ENCODE data around the gene CCDC87. TPM values are rescaled to one million over a fixed set of nuclear protein-coding genes. Genes with fewer than 3 reads are reported as not detected.

The CCDC87 gene
- total RNA-seq, 4 donors from 2014 or later = 0.27 to 1.2 (median 1.1) TPM

DNA sequence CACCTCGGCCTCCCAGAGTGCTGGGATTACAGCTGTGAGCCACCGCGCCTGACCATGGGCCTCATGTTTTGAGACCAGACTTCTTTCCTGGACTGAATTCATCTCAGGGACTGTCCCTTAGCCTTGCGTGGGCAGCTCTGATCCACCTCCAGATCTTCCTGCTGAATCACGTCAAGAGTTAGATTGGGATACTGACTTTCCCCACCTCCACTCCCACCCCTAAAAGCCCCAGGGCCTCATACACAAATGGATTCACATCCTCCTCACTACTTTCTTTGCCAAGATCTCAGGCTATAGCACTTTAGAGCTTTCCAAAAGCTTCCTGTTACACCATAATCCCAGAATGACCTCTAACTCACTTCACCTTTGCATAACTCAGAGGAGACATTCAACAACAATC, 12.1 kb downstream of the CCDC87 start:
- Histone ChIP-seq H3K4me3 (no peak overlapping the region), H3K27me3 (no peaks in the 10 kb centered on the region), H3K9me3 (peaks cover 0 to 11% (median 0%) of the 10 kb centered on the region in 3 donors), H3K36me3 (no peaks in the 10 kb centered on the region), H3K4me1 (peaks cover 0 to 8% (median 0%) of the 10 kb centered on the region in 3 donors), H3K27ac (no peak overlapping the region)
- 44 to 60% methylated on average over 2 to 3 of the region's 5 CpGs for WGBS, 2 donors (ENCODE audit: low coverage in 1 of 2)
- ATAC-seq = no peak
- TF ChIP-seq POLR2AphosphoS5 (IDR thresholded peaks at IDR 0.05) (no peak), EP300 (IDR thresholded peaks at IDR 0.05) (no peak), POLR2A (IDR thresholded peaks at IDR 0.05) (no peak)
- TF ChIP-seq, protein P1, sequence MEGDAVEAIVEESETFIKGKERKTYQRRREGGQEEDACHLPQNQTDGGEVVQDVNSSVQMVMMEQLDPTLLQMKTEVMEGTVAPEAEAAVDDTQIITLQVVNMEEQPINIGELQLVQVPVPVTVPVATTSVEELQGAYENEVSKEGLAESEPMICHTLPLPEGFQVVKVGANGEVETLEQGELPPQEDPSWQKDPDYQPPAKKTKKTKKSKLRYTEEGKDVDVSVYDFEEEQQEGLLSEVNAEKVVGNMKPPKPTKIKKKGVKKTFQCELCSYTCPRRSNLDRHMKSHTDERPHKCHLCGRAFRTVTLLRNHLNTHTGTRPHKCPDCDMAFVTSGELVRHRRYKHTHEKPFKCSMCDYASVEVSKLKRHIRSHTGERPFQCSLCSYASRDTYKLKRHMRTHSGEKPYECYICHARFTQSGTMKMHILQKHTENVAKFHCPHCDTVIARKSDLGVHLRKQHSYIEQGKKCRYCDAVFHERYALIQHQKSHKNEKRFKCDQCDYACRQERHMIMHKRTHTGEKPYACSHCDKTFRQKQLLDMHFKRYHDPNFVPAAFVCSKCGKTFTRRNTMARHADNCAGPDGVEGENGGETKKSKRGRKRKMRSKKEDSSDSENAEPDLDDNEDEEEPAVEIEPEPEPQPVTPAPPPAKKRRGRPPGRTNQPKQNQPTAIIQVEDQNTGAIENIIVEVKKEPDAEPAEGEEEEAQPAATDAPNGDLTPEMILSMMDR (IDR thresholded peaks at IDR 0.05) = no peak

GRCh38 chr11:66579017-66579606, 13.8 kb downstream of the CCDC87 start:
- peaks cover 0 to 11% (median 0%) of the 10 kb centered on the region in 3 donors for H3K9me3 ChIP-seq
- H3K4me1 ChIP-seq = peaks cover 0 to 8% (median 0%) of the 10 kb centered on the region in 3 donors
- no peak for TF ChIP-seq POLR2A (IDR thresholded peaks at IDR 0.05)
- no peak for TF ChIP-seq EP300 (IDR thresholded peaks at IDR 0.05)
- TF ChIP-seq, protein P1 (IDR thresholded peaks at IDR 0.05) = peak; percentile 79 to 93 (median 90)
- peak; percentile 22 for TF ChIP-seq POLR2AphosphoS5 (IDR thresholded peaks at IDR 0.05)
- H3K4me3 ChIP-seq = no peak overlapping the region
- no peaks in the 10 kb centered on the region for H3K36me3 ChIP-seq
- WGBS, 2 donors (ENCODE audit: low coverage in 1 of 2) = 11 to 33% methylated on average over 12 to 21 of the region's 25 CpGs
- peaks cover 3% of the 10 kb centered on the region for H3K27me3 ChIP-seq
- H3K27ac ChIP-seq = no peak overlapping the region
- ATAC-seq = peak; percentile 89

DNA sequence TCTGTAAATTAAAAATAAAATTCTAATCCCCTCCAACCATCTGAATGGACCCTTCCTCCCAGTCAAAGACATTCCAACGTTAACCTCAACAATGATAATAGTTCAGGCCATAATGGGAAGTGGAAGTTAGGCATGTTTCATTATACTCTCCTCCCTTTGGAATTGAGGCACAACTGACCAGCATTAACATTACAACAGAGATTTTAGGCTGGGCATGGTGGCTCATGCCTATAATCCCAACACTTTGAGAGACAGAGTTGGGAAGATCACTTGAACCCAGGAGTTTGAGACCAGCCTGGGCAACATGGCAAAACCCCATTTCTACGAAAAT, 22.0 kb downstream of the CCDC87 start:
- ATAC-seq = no peak
- TF ChIP-seq EP300 (IDR thresholded peaks at IDR 0.05) (no peak), POLR2A (IDR thresholded peaks at IDR 0.05) (no peak), POLR2AphosphoS5 (IDR thresholded peaks at IDR 0.05) (no peak)
- TF ChIP-seq, protein P1 (IDR thresholded peaks at IDR 0.05) = no peak
- H3K4me1 ChIP-seq = peaks cover 0 to 23% (median 9%) of the 10 kb centered on the region in 3 donors
- WGBS, 2 donors (ENCODE audit: low coverage in 1 of 2) = 79 to 81% methylated on average over 2 of the region's 2 CpGs
- no peak overlapping the region for H3K27ac ChIP-seq
- H3K27me3 ChIP-seq = peaks cover 3% of the 10 kb centered on the region
- H3K36me3 ChIP-seq = peaks cover 0 to 15% of the 10 kb centered on the region in 2 donors
- no peak overlapping the region for H3K4me3 ChIP-seq
- H3K9me3 ChIP-seq = no peaks in the 10 kb centered on the region

DNA sequence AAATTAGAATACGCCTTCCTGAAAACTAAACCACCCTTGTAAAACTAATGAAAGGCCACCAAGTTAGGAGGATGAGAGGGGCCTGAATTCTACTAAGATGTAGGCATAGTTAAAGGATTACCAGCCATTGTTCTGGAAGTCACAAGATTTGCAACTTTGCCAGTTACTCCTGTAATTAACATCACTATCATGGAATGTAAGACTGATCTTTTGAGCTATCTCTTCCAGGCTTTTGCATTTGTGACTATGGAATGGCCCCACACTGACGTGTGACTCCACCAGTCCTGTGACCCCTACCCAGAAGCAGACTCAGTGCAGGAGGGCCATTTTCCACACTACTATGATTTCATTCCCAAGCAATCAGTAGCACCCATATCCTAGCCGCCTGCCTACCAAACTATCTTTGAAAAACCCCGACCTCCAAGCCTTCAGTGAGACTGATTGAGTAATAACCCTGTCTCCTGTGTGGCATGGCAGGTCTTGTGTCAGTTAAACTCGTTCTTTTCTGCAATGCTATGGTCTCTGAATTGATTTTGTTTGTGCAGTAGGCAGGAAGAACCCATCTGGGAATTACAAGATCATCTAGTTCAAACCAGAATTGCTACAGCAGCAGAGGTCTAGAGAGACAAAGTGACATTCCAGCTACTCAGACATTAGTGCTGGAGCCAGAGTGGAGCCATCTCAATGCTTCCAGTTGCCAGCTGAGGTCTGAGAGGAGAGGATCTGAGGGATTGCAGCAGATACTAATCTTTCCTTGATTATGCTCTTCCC, 22.6 kb downstream of the CCDC87 start:
- Histone ChIP-seq H3K4me3 (no peak overlapping the region), H3K27me3 (peaks cover 3% of the 10 kb centered on the region), H3K9me3 (no peaks in the 10 kb centered on the region), H3K4me1 (peaks cover 0 to 23% (median 9%) of the 10 kb centered on the region in 3 donors), H3K36me3 (peaks cover 0 to 21% of the 10 kb centered on the region in 2 donors), H3K27ac (no peak overlapping the region)
- no peak for TF ChIP-seq POLR2A (IDR thresholded peaks at IDR 0.05)
- TF ChIP-seq, protein P1 (IDR thresholded peaks at IDR 0.05) = no peak
- TF ChIP-seq EP300 (IDR thresholded peaks at IDR 0.05) = no peak
- no peak for TF ChIP-seq POLR2AphosphoS5 (IDR thresholded peaks at IDR 0.05)
- WGBS, 2 donors (ENCODE audit: low coverage in 1 of 2) = 57 to 71% methylated on average over 2 to 5 of the region's 5 CpGs
- no peak for ATAC-seq
